ENCODE measurements around the gene BTBD16. TPM values are rescaled to one million over a fixed set of nuclear protein-coding genes. Genes with fewer than 3 reads are reported as not detected.

The BTBD16 gene
- total and polyA plus RNA-seq, 2 of the 13 experiments (the other 11 are each of a cell fraction or from before 2014, with no cell fraction given), result 5.0 to 11.9 TPM

- POLR2A ChIA-PET, result interaction anchor here (0.8 kb wide), 1 partner anchor 49 kb away, joined by 4 read pairs; no protein-coding TSS in a partner anchor
- no peak overlapping the region for H3K4me2 ChIP-seq (ENCODE audit: low read depth, low read length)
- H3K27ac ChIP-seq (ENCODE audit: extremely low read length, insufficient read depth, low read length), result no peak overlapping the region
- no peak for DNase-seq (ENCODE audit: low spot score)
- intact Hi-C loops (cut with micrococcal nuclease; ENCODE audit: unreplicated experiment), result no loop called here
- H3K9me3 ChIP-seq (ENCODE audit: low read length), result no peaks in the 10 kb centered on the region
- no TSS peak for BruUV-seq (replicated peaks)
- H3K36me3 ChIP-seq (replicated peaks in 1 of 2; ENCODE audit: control insufficient read depth in 1 of 2, insufficient read depth in 2 of 2, low read length in 2 of 2), result no peaks in the 10 kb centered on the region
- WGBS (ENCODE audit: low lambda C conversion rate), result 36% methylated on average over 2 of the region's 2 CpGs
- no peak for TF ChIP-seq NR1H2 (CRISPR knock-in tag; IDR thresholded peaks at IDR 0.05; ENCODE audit: borderline replicate concordance, low read depth)
- TF ChIP-seq ZFP36L2 (CRISPR knock-in tag; IDR thresholded peaks at IDR 0.05), result no peak
- TF ChIP-seq EHMT2 (IDR thresholded peaks at IDR 0.05; ENCODE audit: borderline replicate concordance, low read depth, low read length), result no peak
- TF ChIP-seq POLR2AphosphoS5 (IDR thresholded peaks at IDR 0.05; ENCODE audit: low read depth, low read length), result no peak
- TF ChIP-seq TFAP4 (IDR thresholded peaks at IDR 0.05; ENCODE audit: borderline replicate concordance, low read depth), result no peak
- TF ChIP-seq RBM22 (optimal IDR thresholded peaks at IDR 0.05; ENCODE audit: low read length), result no peak
- TF ChIP-seq PHB2 (IDR thresholded peaks at IDR 0.05; ENCODE audit: partially characterized antibody), result no peak
- TF ChIP-seq CEBPZ (IDR thresholded peaks at IDR 0.05; ENCODE audit: low read length), result no peak
- no peak for TF ChIP-seq ARNT2 (CRISPR knock-in tag; IDR thresholded peaks at IDR 0.05; ENCODE audit: low read depth)
- H3K4me1 ChIP-seq (ENCODE audit: insufficient read depth, low read length), result peaks cover 12% of the 10 kb centered on the region; the same call in 1 of the 2 replicates
- CTCF ChIA-PET (ENCODE audit: low intra/inter-chr PET ratio, low total read pairs), result no interaction called here
- H3K4me3 ChIP-seq (replicated peaks in 1 of 3; ENCODE audit: insufficient read depth in 1 of 3, low read depth in 2 of 3, low read length in 3 of 3), result no peak overlapping the region
- H3K9ac ChIP-seq (ENCODE audit: insufficient read depth, low read depth, low read length), result no peak overlapping the region
- no peak for FAIRE-seq
- peaks cover 0 to 4% of the 10 kb centered on the region in 2 experiments; a peak in 1 of 5 replicates for H3K27me3 ChIP-seq (ENCODE audit: control insufficient read depth in 1 of 2, insufficient read depth in 2 of 2, low read length in 2 of 2)
- ATAC-seq, result no peak
- in situ Hi-C loops (cut with HindIII; ENCODE audit: extremely low pct_ligation_motif_present, low pct_unique_long_range_greater_than_20kb), result no loop called here
- no peak overlapping the region for H2AFZ ChIP-seq (ENCODE audit: low read length)
- no peaks in the 10 kb centered on the region for H3K79me2 ChIP-seq (ENCODE audit: insufficient read depth, low read length)
- no peaks in the 10 kb centered on the region for H4K20me1 ChIP-seq (ENCODE audit: insufficient read depth, low read length)
Observed at GRCh38 chr10:122359621-122360020, 88.5 kb downstream of the BTBD16 start.

Data from HepG2 (cell line).